Fibroblast of skin of right biceps (primary cell): ENCODE measurements around the gene CKAP2L.
"Not testable (repeated sequence)": the region's sequence is repeated elsewhere in the genome, so short reads cannot be mapped to it uniquely, and the experiment has no call there.

Experiments used
- DNase-seq: peaks from one replicate; pipeline ENCODE4 v3.0.0-alpha.2; 2013

The CKAP2L gene

GRCh38 chr2:112724591-112725525, 39.6 kb downstream of the CKAP2L start:
- DNase-seq = no peak

DNA sequence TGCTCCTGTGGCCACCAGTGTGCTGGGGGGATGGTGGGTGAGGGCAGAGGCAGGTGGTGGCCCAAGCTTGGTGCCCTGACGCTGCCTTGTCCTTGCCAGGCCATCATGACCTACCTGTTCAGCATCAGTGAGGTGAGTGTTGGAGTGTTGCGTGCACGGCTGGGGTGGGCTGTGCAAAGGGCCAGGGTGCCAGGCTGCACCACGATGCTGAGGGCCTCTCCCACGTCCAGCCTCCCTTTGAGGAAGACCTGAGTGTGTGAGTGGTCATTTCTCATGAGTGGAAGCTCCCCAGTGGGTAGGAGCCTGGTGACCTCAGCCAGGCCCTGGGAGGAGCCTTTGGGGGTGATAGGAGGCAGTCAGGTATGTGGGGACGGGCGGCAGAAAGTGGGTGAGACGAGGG, 40.4 kb downstream of the CKAP2L start:
- DNase-seq = no peak

- no peak for DNase-seq
Observed at GRCh38 chr2:112723547-112723940, 40.9 kb downstream of the CKAP2L start.

- no peak for DNase-seq
Observed at GRCh38 chr2:112722816-112723546, 41.4 kb downstream of the CKAP2L start.

GRCh38 chr2:112721819-112722522, 42.4 kb downstream of the CKAP2L start:
- DNase-seq = no peak

DNA sequence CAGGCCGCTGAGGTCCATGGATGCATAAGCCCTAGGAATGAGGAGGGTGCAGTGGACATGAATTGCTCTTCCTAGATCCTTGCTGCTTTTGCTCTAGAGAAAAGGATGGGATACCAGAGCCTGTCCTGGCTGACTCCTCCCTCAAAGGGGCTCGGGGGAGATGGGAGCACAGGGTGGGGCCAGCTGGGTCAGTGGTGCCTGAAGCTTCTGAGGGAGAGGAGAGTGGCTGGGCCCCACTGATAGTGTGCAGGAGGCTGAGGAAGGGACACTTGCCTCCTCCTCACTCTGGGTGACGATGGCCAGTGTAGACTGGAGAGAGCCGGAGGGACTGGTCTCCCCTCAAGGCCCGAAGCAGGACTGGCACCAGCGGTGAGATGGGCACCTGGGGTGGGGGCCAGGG, 43.6 kb downstream of the CKAP2L start, which contains the start of gene NT5DC4:
Gene NT5DC4 (plus strand): TSS at position 236 of the 400 bp plus-strand sequence. CDS start 60 bp downstream, at position 296.
- DNase-seq = no peak

DNA sequence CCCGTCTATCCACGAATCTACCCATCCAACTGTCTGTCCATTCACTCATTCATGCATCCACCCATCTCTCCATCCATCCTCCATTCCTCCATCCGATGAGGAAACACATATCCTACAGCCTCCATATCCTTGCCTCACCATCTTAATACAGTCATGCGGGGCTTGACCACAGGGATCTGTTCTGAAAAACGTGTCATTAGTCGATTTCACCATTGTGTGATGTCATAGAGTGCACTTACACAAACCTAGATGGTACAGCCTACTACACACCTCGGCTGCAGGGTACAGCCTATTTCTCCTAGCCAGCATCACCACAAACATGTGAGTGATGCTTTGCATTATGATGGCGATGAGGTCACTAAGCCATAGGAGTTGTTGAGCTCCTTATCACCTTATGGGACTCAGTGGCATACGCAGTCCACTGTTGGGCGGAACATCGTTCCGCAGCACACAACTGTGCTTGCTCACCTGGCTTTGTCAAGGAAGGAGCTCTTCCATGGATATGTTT, 45.5 kb downstream of the CKAP2L start:
- DNase-seq = no peak

DNA sequence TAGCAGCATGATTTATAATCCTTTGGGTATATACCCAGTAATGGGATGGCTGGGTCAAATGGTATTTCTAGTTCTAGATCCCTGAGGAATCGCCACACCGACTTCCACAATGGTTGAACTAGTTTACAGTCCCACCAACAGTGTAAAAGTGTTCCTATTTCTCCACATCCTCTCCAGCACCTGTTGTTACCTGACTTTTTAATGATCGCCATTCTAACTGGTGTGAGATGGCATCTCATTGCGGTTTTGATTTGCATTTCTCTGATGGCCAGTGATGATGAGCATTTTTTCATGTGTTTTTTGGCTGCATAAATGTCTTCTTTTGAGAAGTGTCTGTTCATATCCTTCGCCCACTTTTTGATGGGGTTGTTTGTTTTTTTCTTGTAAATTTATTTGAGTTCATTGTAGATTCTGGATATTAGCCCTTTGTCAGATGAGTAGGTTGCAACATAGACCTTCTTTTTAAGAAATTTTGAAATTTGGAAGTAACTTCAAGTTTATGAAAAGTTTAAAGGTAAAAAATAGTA, 47.5 kb downstream of the CKAP2L start:
- DNase-seq = not testable (repeated sequence)

DNA sequence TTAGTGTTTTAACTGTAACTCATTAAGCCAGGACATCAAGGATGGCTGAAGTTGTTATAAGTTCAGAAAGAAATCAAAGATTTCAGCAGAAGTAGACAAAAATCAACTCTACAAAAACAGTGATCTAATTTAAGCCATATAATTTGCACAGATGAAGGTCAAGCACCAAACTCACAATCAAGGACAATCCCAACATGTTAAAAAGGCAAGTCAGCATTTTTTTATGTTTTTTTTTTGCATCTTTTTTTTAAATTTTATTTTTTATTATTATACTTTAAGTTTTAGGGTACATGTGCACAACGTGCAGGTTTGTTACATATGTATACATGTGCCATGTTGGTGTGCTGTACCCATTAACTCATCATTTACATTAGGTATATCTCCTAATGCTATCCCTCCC, 48.3 kb downstream of the CKAP2L start:
- not testable (repeated sequence) for DNase-seq

DNA sequence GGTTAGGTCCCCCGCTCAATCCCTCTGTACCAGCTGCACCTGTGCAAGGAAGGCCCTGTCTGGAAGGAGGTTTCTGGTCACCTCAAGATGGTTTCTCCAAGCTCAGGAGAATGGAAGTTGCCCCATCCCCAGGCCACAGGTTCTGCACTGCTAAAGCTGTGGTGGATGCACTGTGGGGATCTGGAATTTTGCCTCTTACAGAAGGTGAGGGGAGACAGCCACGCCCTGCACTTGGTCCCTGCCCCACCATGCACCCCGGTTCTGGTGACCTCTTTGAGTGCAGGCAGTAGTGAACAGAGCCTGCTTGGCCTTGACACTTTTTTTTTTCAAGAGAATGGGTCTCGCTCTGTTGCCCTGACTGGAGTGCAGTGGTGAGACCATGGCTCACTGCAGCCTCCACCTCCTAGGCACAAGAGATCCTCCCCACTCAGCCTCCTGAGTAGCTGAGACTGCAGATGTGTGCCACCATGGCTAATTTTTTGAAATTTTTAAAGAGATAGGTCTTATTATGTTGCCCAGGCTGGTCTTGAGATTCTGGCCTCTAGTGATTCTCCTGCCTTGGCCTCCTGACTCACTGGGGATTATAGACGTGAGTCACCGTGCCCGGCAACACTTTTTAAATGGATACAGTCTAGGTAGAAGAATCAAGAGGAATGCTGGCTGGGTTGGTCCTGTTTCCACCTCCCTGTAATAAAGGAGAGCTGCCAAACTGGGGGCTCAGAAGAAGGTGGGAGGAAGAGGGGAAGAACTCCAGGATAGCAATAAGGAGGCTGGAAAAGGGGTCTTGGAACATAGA, 49.4 kb downstream of the CKAP2L start:
- peak; percentile 55 for DNase-seq

GRCh38 chr2:112714331-112714730, 50.1 kb downstream of the CKAP2L start:
- DNase-seq = no peak

DNA sequence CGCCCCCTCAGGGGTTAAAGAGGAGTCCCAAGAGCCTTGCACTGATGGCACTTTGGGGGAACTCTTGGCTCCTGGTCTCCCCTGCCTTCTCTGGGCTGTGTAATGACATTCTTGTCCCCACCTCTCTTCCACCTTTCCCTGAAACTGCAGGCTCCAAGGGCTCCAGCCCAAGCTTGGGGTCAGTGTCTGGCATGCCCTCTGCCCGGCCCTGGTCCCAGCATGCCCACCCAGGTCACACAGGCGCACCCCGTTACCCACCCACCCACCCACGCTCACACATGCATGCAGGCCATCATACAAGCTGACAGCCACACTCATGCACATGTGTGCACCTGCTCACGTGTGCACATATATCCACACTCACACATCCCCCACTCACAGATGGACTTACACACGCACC, 50.5 kb downstream of the CKAP2L start:
- DNase-seq = no peak

GRCh38 chr2:112713585-112713925, 50.9 kb downstream of the CKAP2L start:
- DNase-seq = no peak

- peak; percentile 49 for DNase-seq
Observed at GRCh38 chr2:112712903-112713584, 51.4 kb downstream of the CKAP2L start.

DNA sequence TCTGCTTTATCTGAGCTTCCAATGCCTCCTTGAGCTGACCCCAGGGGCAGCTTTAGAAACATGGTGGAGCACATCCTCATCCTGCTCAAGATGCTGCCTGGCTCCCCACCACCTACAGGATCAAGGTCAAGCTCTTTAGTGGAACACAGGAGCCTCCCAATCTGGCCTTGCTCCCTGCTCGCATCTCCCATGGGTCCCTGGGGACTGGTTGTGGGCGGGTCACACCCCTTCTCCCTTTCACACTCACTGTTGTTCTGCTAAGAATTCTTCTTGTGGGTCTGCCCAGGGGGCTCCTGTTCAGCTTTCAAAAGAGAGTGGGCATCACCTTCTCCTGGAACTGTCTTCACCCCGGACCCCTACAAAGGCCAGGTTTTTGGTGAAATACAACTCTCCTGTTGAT, 51.9 kb downstream of the CKAP2L start:
- no peak for DNase-seq

GRCh38 chr2:112710956-112711750, 53.3 kb downstream of the CKAP2L start:
- no peak for DNase-seq

DNA sequence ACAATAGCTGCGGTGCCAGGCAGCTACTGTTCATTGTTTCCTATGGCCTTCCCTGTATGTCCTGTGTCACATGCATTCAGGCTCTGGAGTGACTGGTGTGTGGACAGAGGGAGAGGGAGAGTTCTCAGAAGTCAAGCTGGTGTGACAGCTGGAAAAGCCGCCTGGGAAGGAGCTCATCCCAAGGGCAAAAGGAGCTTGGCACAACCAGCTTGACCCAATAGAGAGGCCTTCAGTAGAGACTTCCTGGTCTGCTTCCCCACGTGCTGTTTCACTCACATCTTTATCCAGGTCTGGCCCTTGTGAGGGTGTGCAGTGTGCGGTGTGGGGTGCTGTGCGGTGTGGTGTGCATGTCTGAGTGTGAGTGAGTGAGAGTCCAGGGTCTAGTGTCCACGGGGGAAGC, 54.7 kb downstream of the CKAP2L start:
- DNase-seq = no peak

DNA sequence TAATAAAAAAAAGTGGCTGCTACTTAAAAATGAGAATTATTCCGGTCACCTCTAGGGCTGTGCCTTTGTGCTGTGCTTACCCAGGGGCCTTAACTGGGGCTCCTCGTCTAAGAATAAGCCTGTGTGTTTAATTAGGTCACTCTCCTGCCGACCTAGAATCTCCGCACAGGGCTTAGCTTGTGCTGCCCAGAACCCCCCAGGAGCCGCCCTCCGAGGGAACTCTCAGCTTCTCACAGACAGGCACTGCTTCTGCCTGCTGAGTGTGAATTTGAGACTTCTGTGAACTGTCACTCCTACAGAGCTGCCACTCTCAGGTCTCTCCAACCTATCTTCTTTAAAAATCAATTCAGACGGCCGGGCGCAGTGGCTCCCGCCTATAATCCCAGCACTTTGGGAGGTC, 55.4 kb downstream of the CKAP2L start:
- DNase-seq = no peak

DNA sequence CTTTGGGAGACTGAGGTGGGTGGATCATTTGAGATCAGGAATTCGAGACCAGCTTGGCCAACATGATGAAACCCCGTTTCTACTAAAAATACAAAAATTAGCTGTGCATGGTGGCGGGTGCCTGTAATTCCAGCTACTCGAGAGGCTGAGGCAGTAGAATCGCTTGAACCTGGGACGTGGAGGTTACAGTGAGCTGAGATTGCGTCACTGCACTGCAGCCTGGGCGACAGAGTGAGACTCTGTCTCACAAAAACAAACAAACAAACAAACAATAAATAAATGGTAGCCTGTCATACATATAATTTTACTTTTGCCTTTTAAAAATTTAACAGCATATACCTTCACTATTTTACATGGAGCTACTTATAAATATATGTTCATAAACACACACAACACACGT, 57.5 kb downstream of the CKAP2L start:
- DNase-seq = not testable (repeated sequence)

- DNase-seq = peak; percentile 63
Observed at GRCh38 chr2:112706170-112706664, 58.2 kb downstream of the CKAP2L start.
